GM23248 (cell line): ENCODE measurements around the gene SIVA1.

ENCODE experiments used
- EZH2 ChIP-seq: fragments of 200-600 bp; sonication (generic); IDR thresholded peaks from 2 replicates; pipeline ENCODE4 v1.6.1; 2018; ENCODE audit warnings: antibody characterized with exemption, mild to moderate bottlenecking; ENCODE audit not compliant: insufficient read depth, poor library complexity, severe bottlenecking
- EZH2phosphoT487 ChIP-seq: fragments of 200-600 bp; sonication (generic); IDR thresholded peaks from 2 replicates; pipeline ENCODE4 v1.6.1; 2018; ENCODE audit warnings: antibody characterized with exemption, moderate library complexity, mild to moderate bottlenecking, low read depth; ENCODE audit not compliant: insufficient read depth

DNA sequence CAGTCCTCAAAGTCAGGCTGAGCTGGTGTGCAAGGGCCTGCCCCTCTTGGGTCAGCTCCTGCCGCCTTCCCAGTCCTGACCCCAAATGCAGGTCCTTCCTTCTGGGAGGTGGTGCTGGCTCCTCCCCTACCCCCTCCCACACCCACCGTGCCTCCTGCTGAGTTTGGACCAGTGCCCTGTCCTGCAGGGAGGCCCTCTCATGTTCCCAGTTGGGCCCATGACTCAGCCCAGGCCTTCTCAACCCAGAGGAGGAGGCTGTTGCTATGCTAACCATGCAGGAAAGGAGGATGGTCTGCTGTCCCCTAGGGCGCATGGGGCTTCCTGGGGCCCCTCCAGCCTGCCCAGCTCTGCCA is 52.4 kb downstream of the SIVA1 start:
- no peak for TF ChIP-seq EZH2
- TF ChIP-seq EZH2phosphoT487: no peak
